SH-SY5Y (cell line): ENCODE measurements around the gene RABEP2.

Experiments used
- GATA2 ChIP-seq: IDR thresholded peaks from 2 replicates; pipeline ENCODE4 v1.6.1; 2011; ENCODE audit warnings: mild to moderate bottlenecking, low read depth, low read length
- GATA3 ChIP-seq: IDR thresholded peaks from 2 replicates; pipeline ENCODE4 v1.6.1; 2011; ENCODE audit warnings: low read depth, mild to moderate bottlenecking, low read length, moderate library complexity

The RABEP2 gene

GRCh38 chr16:28899882-28900590, 25.0 kb downstream of the RABEP2 start:
- TF ChIP-seq GATA3 = no peak
- no peak for TF ChIP-seq GATA2

- no peak for TF ChIP-seq GATA3
- TF ChIP-seq GATA2 = no peak
These were observed 26.1 kb downstream of the RABEP2 start for GRCh38 chr16:28898942-28899341.

GRCh38 chr16:28898266-28898665, 26.8 kb downstream of the RABEP2 start:
- TF ChIP-seq GATA3 = no peak
- TF ChIP-seq GATA2 = no peak

GRCh38 chr16:28897826-28898225, 27.2 kb downstream of the RABEP2 start:
- TF ChIP-seq GATA2 = no peak
- no peak for TF ChIP-seq GATA3

GRCh38 chr16:28895609-28896008, 29.4 kb downstream of the RABEP2 start:
- TF ChIP-seq GATA3 = no peak
- TF ChIP-seq GATA2 = no peak

- TF ChIP-seq GATA2 (no peak), GATA3 (no peak)
These were observed 31.7 kb downstream of the RABEP2 start for GRCh38 chr16:28893291-28893690.

- TF ChIP-seq GATA3 (no peak), GATA2 (no peak)
These were observed 32.8 kb downstream of the RABEP2 start for GRCh38 chr16:28891964-28892890.

- TF ChIP-seq GATA3 (no peak), GATA2 (no peak)
These were observed 38.1 kb downstream of the RABEP2 start for GRCh38 chr16:28886945-28887344.

- TF ChIP-seq GATA2 = no peak
- TF ChIP-seq GATA3 = no peak
These were observed 41.0 kb downstream of the RABEP2 start for GRCh38 chr16:28884045-28884444.

GRCh38 chr16:28883221-28883996, 41.6 kb downstream of the RABEP2 start:
- TF ChIP-seq GATA3 (no peak), GATA2 (no peak)

GRCh38 chr16:28882551-28883160, 42.4 kb downstream of the RABEP2 start:
- TF ChIP-seq GATA3 (no peak), GATA2 (no peak)

- no peak for TF ChIP-seq GATA3
- TF ChIP-seq GATA2 = no peak
These were observed 44.1 kb downstream of the RABEP2 start for GRCh38 chr16:28880955-28881354.

GRCh38 chr16:28880589-28880915, 44.5 kb downstream of the RABEP2 start:
- TF ChIP-seq GATA2 = no peak
- TF ChIP-seq GATA3 = no peak
